Transverse colon (tissue), 4 donors: Measurements from ENCODE around the gene CCDC12.

Experiments used
- POLR2AphosphoS5 ChIP-seq, 3 donors: sonication (generic); formaldehyde crosslinking; IDR thresholded peaks; one replicate each; pipeline ENCODE4 v1.6.1; 2016; ENCODE audit warnings: antibody characterized with exemption in 3 of 3
- TF ChIP-seq, protein P1 (sequence below), 5 experiments: fragments of 200-600 bp in 3 of 5; fragments of 450-650 bp in 2 of 5; sonication (generic) in 3 of 5; IDR thresholded peaks; 1 replicate in 2 of 5; 2 replicates in 3 of 5; pipeline ENCODE4 v1.5.1; 2016 to 2017; ENCODE audit warnings: antibody characterized with exemption in 5 of 5, inconsistent platforms in 3 of 5, mild to moderate bottlenecking in 2 of 5, moderate library complexity in 1 of 5

GRCh38 chr3:46946416-46946815 lies 30.1 kb downstream of the CCDC12 start:
- TF ChIP-seq, protein P1, sequence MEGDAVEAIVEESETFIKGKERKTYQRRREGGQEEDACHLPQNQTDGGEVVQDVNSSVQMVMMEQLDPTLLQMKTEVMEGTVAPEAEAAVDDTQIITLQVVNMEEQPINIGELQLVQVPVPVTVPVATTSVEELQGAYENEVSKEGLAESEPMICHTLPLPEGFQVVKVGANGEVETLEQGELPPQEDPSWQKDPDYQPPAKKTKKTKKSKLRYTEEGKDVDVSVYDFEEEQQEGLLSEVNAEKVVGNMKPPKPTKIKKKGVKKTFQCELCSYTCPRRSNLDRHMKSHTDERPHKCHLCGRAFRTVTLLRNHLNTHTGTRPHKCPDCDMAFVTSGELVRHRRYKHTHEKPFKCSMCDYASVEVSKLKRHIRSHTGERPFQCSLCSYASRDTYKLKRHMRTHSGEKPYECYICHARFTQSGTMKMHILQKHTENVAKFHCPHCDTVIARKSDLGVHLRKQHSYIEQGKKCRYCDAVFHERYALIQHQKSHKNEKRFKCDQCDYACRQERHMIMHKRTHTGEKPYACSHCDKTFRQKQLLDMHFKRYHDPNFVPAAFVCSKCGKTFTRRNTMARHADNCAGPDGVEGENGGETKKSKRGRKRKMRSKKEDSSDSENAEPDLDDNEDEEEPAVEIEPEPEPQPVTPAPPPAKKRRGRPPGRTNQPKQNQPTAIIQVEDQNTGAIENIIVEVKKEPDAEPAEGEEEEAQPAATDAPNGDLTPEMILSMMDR (IDR thresholded peaks at IDR 0.05), result no peak
- no peak for TF ChIP-seq POLR2AphosphoS5 (IDR thresholded peaks at IDR 0.05)
